OCI-LY3 (cell line): ENCODE measurements around the gene LMO1.

Source experiments
- EZH2phosphoT487 ChIP-seq: fragments of 200-600 bp; shearing (Covaris generic); IDR thresholded peaks from 2 replicates; pipeline ENCODE4 v1.6.1; 2018; ENCODE audit warnings: antibody characterized with exemption, mixed run types, low read depth
- TF ChIP-seq, protein P1 (sequence below): fragments of 200-600, 300-600 bp; sonication (generic); IDR thresholded peaks from 2 replicates; pipeline ENCODE4 v1.5.1; 2014; ENCODE audit warnings: antibody characterized with exemption, low read length, low read depth

DNA sequence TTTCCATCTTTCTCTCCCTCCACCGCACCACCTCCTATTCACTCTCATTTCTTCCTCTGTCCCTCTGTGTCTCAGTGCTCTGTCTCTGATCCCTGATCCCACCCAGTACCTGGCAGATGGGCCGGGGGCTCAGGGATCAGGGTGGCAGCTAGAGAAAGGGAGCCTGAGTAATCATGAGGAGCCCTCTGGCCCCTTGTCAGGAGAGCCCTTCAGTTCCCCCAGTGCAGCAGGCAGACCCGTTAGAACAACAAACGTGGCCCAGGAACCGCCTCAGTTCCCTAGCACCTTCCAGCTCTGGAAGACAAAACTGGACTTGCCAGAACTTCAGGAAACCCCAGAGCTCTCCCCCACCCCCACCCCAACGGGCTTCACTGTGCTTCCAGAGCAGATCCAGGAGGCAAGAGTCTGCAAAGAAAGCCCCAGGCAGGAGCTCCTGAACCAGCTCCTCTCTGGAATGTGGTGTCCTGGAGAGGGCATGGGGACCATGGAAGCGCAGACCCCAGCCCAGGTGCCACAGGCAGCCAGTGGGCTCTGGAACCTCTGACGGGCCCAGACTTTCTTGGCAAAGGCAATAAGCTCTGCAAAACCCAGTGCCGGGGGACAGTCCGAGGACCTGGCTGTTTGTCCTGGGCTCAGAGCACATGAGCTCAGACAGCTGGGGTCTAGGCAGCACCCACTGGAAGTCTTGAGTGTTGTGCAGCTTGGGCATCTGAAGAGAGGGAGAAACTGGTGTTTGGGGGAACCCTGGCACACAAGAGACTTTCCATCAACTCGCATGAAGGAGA lies 43.2 kb downstream of the LMO1 start:
- no peak for TF ChIP-seq EZH2phosphoT487
- TF ChIP-seq, protein P1, sequence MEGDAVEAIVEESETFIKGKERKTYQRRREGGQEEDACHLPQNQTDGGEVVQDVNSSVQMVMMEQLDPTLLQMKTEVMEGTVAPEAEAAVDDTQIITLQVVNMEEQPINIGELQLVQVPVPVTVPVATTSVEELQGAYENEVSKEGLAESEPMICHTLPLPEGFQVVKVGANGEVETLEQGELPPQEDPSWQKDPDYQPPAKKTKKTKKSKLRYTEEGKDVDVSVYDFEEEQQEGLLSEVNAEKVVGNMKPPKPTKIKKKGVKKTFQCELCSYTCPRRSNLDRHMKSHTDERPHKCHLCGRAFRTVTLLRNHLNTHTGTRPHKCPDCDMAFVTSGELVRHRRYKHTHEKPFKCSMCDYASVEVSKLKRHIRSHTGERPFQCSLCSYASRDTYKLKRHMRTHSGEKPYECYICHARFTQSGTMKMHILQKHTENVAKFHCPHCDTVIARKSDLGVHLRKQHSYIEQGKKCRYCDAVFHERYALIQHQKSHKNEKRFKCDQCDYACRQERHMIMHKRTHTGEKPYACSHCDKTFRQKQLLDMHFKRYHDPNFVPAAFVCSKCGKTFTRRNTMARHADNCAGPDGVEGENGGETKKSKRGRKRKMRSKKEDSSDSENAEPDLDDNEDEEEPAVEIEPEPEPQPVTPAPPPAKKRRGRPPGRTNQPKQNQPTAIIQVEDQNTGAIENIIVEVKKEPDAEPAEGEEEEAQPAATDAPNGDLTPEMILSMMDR: no peak
